GM10266 (cell line): ENCODE results near the gene TBX10.
A peak's percentile ranks its signal among the peaks of the same experiment; 100 is the strongest.
"Not testable (repeated sequence)": the region's sequence is repeated elsewhere in the genome, so short reads cannot be mapped to it uniquely, and the experiment has no call there.

Experiments used
- DNase-seq: peaks from one replicate; pipeline ENCODE4 v3.0.0; 2012; ENCODE audit errors: extremely low spot score
- TF ChIP-seq, protein P1 (sequence below): IDR thresholded peaks from 2 replicates; pipeline ENCODE4 v1.5.1; 2012; ENCODE audit warnings: mild to moderate bottlenecking, low read depth; ENCODE audit not compliant: control insufficient read depth, insufficient read depth; ENCODE audit errors: missing control alignments

Gene TBX10

DNA sequence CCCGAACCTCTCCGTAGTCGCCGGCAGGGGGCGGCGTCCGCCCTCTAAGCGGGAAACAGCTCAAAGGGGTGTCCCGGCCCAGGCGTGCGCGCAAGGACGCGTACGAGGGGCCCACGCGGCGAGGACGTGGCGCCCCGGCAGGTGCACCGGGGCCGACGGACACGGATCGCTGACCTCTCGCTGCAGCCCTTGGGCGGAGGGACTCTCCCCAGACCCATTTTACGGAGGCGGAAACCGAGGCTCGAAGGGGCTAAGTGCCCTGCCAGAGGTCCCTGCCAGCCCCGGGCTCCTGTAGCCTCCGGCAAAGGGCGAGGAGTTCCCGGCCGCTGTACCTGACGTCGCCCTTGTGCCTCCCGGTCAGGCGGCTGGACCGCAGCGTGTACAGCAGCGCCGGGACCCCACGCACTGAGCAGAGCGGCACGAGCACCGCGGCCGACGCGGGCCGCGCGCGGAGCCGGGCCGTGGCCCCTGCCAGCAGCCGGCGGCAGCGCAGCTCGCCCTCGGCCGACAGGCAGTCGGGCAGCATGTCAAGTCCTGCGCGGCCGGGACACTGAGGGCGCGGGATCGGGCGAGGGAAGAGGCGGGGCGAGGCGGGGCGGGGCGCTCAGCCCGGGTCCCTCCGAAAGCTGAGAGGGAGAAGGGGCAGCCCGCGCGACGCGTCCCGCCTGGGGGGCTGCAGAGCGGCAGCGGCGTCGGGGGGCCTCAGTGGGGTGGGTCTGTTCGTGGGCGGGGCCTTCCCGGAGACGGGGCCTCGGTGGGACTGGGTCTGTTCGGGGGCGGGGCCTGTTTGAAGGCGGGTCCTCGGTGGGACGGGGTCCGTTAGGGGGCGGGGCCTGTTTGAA, 10.0 kb downstream of the TBX10 start, which contains the start of gene NUDT8:
Gene NUDT8 (minus strand): TSS at position 552 of the 842 bp plus-strand sequence. CDS start 26 bp downstream, at position 526.
- TF ChIP-seq, protein P1, sequence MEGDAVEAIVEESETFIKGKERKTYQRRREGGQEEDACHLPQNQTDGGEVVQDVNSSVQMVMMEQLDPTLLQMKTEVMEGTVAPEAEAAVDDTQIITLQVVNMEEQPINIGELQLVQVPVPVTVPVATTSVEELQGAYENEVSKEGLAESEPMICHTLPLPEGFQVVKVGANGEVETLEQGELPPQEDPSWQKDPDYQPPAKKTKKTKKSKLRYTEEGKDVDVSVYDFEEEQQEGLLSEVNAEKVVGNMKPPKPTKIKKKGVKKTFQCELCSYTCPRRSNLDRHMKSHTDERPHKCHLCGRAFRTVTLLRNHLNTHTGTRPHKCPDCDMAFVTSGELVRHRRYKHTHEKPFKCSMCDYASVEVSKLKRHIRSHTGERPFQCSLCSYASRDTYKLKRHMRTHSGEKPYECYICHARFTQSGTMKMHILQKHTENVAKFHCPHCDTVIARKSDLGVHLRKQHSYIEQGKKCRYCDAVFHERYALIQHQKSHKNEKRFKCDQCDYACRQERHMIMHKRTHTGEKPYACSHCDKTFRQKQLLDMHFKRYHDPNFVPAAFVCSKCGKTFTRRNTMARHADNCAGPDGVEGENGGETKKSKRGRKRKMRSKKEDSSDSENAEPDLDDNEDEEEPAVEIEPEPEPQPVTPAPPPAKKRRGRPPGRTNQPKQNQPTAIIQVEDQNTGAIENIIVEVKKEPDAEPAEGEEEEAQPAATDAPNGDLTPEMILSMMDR: peak; percentile 80
- peak; percentile 89 for DNase-seq

DNA sequence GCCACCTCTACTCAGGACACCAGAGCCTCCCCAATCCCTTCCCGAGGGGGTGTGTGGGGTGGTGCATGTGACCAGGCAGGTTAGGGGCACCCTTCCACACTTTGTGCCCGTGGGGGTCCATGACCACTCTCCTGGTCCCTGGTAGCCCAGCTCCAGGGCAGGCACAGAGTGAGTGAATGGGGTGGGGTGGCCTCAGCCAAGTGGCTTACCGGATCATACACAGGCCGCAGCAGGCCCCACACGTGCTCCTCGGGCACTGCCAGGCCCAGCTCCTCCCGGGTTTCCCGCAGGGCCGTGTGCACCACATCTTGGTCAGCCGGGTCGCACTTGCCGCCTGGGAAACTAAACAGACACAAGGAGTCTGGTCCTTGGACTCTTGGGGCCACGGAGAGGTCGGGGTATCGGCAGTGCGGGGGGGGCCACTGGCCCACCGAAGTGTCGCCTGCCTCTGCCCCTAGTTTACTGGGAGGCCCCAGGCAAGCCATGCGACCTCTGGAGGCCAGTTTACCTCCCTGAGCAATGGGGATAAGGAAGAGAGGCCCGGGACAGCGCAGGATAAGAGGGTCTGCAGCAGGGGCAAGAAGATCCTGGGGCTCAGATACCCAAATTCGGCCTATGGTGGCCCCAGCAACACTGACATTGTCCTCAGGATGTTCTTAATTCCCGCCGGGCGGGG, 10.7 kb downstream of the TBX10 start:
- TF ChIP-seq, protein P1: no peak
- no peak for DNase-seq

DNA sequence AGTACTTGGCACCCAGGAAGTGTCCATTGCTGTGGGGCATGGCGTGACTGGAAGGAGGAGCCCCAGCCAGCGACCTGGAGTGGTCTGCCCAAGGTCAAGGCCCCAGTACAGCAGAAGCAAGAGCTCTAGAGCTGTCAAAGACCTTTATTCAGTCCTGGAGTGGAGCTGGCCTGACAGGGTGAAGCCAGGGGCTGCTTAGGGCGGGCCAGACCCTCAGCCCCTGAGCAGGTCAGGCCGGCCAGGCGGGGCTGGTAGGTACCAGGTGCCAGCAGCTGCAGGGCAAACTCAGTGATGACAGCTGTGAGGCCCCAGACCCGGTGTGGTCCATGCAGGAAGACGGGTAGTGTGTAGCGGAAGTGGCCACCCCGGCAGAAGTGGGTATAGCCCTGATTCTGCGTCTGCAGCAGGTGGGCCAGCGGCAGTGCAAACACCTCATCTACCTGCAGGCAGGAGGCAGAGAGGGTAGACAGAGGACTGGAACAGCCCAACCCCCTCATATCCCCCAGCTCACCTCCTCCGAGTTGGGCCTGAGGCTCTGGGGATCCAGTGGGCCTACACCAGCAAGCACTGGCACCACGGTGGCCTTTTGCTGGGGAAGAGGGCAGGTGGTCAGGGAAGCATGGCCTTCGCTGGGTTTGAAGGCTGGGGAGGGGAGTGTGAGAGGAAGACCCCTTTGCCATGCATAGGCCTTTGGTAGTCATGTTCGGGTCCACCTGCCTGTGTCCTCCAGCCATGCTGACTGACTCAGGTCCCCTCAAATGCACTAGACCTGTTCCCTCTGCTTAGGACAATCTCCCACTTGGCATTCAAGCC, 11.5 kb downstream of the TBX10 start:
- DNase-seq: no peak
- TF ChIP-seq, protein P1: no peak

DNA sequence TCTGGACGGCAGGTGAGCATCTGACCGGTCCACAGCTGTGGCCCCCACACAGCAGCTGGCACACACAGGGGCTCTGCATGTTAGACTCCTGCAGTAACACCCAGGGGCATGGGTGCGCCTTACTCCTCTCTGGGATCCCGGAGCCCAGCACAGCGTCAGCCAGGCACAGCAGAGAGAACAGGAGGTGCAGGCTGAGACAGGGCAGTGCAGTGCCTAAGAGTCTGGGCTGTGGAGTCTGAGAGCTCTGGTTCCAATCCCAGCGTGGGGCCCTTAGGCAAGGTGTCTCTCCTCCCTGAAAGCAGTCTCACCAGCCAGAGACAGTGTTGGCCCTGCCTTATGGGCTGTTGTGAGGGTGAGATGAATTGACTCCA, 12.1 kb downstream of the TBX10 start:
- TF ChIP-seq, protein P1: no peak
- DNase-seq: no peak

DNA sequence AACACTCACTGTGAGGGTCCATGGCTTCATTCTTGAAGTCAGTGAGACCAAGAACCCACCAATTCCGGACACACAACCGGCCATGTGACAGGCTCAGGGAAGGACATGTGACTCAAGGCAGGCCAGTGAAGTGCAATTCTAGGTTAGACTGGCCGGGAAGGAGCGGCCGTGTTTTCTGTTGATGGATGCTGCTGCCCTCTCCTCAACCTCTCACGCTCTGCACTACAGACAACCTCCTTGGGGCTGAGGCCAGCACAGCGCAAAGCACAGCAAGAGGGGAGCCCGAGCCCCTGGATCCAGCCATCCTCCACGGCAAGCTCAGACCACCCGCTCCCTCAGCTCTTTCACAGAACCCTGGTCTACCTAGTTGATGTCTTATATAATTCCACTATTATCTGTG, 12.6 kb downstream of the TBX10 start:
- TF ChIP-seq, protein P1: no peak
- no peak for DNase-seq

DNA sequence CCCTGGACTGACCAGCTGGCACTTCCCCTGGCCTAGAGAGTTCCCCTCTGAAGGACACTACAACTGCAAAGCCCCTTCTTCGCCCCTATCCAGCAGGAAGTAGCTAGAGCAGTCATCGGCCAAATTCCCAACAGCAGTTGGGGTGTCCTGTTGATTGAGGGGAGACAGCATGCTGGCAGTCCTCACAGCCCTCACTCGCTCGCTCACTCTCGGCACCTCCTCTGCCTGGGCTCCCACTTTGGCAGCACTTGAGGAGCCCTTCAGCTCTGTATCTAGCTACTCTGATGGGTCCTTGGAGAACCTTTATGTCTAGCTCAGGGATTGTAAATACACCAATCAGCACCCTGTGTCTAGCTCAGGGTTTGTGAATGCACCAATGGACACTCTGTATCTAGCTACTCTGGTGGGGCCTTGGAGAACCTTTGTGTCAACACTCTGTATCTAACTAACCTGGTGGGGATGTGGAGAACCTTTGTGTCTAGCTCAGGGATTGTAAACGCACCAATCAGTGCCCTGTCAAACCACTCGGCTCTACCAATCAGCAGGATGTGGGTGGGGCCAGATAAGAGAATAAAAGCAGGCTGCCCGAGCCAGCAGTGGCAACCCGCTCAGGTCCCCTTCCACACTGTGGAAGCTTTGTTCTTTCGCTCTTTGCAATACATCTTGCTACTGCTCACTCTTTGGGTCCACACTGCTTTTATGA, 13.3 kb downstream of the TBX10 start:
- not testable (repeated sequence) for DNase-seq

DNA sequence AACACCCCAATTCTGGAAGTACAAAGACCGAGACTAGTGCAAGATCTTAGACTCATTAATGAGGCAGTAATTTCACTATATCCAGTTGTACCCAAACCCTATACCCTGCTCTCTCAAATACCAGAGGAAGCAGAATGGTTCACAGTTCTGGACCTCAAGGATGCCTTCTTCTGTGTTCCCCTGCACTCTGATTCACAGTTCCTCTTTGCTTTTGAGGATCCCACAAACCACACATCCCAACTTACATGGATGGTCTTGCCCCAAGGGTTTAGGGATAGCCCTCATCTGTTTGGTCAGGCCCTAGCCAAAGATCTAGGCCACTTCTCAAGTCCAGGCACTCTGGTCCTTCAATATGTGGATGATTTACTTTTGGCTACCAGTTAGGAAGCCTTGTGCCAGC, 15.8 kb downstream of the TBX10 start:
- DNase-seq: not testable (repeated sequence)

DNA sequence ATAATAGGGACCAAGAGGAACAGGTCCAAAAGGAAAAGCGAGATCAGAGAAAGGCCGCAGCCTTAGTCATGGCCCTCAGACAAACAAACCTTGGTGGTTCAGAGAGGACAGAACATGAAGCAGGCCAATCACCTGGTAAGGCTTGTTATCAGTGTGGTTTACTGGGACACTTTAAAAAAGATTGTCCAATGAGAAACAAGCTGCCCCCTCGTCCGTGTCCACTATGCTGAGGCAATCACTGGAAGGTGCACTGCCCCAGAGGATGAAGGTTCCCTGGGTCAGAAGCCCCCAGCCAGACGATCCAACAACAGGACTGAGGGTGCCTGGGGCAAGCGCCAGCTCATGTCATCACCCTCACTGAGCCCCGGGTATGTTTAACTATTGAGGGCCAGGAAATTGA, 16.7 kb downstream of the TBX10 start:
- not testable (repeated sequence) for DNase-seq

DNA sequence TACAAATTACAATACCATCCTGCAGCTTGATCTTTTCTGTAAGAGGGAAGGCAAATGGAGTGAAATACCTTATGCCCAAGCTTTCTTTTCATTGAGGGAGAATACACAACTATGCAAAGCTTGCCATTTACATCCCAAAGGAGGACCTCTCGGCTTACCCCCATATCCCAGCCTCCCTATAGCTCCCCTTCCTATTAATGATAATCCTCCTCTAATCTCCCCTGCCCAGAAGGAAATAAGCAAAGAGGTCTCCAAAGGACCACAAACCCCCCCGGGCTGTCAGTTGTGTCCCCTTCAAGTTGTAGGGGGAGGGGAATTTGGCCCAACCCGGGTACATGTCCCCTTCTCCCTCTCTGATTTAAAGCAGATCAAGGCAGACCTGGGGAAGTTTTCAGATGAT, 17.6 kb downstream of the TBX10 start:
- not testable (repeated sequence) for DNase-seq

DNA sequence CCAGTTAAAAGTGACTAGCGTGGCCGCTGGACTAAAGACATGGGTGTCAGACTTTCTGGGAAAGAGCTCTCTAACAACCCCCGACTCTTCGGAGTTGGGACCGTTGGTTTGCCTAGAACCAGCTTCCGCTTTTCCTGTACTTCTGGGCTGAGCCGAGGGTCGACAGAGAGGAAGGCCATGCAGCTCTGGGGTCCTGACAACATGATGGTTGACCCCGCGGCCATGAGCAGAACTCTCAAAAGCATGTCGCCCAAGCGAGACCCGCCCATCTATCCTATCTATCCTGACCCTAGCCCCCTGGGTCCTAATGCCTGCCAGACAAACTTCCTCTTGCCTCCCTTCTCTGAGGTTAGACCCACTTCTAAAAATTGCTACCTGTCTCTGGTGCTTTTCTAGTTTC, 18.9 kb downstream of the TBX10 start:
- DNase-seq: not testable (repeated sequence)

DNA sequence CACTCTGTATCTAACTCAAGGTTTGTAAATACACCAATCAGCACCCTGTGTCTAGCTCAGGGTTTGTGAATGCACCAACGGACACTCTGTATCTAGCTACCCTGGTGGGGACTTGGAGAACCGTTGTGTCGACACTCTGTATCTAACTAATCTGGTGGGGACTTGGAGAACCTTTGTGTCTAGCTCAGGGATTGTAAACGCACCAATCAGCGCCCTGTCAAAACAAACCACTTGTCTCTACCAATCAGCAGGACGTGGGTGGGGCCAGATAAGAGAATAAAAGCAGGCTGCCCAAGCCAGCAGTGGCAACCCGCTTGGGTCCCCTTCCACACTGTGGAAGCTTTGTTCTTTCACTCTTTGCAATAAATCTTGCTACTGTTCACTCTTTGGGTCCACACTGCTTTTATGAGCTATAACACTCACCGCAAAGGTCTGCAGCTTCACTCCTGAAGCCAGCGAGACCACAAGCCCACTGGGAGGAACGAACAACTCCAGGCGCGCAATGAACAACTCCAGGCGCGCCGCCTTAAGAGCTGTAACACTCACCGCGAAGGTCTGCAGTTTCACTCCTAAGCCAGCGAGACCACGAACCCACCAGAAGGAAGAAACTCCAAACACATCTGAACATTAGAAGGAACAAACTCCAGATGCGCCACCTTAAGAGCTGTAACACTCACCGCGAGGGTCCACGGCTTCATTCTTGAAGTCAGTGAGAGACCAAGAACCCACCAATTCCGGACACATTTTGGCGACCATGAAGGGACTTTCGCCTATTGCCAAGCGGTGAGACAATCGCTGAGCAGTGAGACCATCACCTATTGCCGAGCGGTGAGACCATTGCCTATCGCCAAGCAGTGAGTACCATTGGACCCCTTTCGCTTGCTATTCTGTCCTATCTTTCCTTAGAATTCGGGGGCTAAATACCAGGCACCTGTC, 19.6 kb downstream of the TBX10 start:
- DNase-seq: not testable (repeated sequence)
